NCI-H2029 treated with DMSO at 0.1 percent for 48 hours (cell line): ENCODE results near the gene MTOR.
"Not testable (repeated sequence)": the region's sequence is repeated elsewhere in the genome, so short reads cannot be mapped to it uniquely, and the experiment has no call there.

Source experiments
- DNase-seq: peaks from one replicate; lab custom pipeline; 2025; lab: John Stamatoyannopoulos, UW

MTOR gene

DNA sequence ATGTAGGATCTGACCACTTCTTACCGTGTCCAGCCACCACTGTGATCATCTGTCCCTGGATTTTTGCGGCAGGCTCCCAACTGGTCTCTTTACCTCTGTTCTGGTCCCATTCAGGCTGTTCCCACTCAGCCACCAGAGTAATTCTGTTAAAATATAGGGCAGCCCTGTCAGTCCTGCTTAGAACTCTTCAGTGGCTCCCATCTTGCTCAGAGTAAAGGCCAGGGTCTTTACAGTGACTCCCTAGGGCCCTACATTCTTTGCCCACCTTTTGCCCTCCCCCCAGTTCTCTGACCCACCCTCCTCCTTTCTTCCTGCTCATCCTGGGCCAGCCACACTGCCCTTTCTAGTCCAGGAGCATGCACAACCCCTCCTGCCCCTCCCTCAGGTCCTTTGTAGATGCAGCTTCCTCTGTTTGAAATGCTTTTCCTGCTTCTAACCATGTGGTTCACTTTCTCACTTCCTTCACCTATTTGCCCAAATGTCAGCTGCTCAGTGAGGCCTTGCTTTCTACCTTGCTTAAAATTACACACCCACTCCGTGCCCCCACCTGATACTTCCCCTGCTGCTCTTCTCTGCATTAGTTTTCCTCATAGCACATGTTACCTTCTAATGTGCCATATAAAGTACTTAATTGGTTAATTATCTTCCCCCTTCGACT lies 18.5 kb upstream of the MTOR start:
- DNase-seq, result no peak

DNA sequence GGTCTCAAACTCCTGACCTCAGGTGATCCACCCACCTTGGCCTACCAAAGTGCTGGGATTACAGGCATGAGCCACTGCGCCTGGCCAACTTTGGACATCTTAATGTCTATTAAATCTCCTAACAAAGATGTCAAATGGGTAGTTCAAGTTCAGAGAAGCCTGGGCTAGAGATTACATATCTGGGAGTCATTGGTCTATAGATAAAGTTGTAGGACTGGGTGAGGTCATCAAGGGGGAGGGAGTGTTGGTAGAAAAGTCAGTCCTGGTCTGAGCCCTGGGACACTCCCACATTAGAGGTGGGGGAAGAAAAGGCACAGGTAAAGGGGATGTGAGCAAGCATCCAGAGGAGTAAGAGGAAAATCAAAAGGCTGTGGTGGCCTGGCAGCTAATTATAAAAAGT lies 17.3 kb upstream of the MTOR start:
- no peak for DNase-seq

DNA sequence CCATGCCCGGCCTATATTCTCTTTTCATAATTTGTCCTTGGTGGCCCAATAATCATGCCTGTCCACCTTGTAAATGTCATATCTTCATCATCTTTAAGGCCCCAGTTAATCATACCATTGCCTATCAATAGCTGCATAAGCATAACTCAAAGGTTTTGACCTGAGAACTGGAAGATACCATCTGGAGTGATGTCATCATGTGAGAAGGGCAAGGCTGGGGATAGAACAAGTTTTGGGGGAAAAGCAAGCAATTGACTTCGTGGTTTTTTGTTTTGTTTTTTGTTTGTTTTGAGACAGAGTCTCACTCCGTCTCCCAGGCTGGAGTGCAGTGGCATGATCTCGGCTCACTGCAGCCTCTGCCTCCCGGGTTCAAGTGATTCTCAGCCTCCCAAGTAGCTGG lies 16.8 kb upstream of the MTOR start:
- DNase-seq, result no peak

DNA sequence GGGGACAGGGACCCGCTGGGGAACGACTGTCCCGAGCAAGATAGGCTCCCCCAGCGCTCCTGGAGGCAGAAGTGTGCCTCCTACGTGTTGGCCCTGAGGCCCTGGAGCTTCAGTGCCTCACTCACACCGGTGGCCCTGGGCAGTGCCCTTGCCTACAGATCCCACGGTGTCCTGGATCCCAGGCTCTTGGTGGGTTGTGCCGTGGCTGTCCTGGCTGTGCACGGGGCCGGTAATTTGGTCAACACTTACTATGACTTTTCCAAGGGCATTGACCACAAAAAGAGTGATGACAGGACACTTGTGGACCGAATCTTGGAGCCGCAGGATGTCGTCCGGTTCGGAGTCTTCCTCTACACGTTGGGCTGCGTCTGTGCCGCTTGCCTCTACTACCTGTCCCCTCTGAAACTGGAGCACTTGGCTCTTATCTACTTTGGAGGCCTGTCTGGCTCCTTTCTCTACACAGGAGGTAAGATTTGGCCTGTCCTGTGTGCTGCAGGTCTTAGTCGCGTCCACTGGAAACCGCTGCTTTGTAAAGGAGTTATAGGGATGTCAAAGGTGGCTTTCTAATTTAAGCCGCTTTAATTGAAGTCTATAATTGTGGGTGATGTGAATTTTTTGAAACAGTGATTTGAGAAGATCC lies 11.4 kb upstream of the MTOR start:
- DNase-seq, result no peak

DNA sequence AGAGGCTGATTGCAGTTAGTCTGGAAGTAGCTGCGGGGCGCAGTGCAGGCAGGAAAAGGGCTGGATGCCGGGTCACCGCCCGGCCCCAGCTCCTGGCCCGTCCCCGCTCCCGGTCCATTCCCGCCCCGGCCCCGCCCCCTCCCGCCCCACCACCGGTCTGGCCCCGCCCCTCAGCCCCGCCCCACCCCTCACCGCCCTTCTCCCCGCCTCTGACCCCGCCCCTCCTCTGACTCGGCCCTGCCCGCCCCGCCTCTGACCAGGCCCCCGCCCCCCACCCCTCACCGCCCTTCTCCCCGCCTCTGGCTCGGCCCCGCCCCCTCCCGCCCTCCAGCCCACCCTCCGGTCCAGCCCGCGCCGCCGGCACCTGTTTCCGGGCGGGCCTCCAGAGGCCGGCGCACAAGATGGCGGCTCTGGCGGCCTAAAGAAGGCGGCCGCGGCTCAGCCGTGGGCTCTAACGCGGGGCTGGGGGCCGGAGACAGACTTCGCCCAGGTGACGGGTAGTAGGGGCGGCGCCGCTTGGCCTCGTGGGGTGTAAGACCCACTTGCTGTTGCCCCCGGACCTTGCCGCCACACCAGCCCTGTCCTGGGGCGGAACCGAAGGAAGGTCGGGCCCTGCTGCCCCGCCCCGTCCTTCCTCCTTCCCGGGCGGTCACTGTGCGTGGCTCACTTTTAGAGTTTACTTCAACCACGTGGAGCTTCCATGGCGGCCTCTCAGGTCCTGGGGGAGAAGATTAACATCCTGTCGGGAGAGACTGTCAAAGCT lies 10.7 kb upstream of the MTOR start, which contains the start of gene UBIAD1:
Gene UBIAD1 (plus strand): TSS at position 367 of the 763 bp plus-strand sequence. CDS start 334 bp downstream, at position 701.
- no peak for DNase-seq

DNA sequence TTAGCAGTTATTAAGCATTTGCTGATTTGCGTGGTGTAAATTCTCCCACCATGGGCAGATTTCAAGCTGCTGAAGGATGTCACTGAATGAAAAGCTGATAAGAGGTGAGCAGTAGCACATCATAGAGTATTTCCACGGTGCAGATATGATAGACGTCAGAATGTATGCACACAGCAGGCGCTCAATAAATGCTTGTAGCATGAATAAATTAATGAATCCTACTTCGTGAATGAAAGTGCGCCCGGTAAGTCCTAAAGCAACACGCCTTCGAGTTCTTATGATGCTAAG lies 10.1 kb upstream of the MTOR start:
- DNase-seq, result no peak

DNA sequence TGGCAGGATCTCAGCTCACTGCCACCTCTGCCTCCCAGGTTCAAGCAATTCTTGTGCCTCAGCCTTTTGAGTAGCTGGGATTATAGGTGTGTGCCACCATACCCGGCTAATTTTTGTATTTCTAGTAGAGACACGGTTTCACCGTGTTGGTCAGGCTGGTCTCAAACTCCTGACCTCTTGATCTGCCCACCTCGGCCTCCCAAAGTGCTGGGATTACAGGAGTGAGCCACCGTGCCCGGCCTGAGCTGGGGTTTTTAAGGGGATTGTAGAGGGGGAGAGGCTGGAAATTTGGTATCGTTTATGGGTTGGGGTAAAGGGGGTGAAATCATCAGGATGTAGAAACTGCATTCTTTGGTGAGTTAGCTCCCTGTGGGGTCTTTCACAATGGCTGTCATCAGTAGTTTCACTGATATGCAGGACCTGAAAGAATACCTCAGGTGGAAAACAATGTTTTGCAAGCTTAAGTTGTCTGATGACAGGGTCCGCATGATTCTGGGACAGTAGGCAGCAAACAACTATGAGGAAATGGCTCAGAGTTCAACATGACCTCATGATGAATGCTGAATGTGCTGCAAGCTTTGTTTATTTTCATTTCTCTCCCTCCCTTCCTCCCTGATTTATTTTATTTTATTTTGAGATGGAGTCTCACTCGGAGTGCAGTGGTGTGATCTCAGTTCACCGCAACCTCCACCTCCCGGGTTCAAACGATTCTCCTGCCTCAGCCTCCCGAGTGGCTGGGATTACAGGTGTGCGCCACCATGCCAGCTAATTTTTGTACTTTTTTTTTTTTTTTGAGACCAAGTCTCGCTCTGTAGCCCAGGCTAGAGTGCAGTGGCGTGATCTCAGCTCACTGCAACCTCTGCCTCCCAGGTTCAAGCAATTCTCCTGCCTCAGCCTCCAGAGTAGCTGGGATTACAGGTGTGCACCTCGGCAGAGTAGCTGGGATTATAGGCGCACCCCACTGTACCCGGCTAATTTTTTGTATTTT lies 5.3 kb upstream of the MTOR start:
- not testable (repeated sequence) for DNase-seq

DNA sequence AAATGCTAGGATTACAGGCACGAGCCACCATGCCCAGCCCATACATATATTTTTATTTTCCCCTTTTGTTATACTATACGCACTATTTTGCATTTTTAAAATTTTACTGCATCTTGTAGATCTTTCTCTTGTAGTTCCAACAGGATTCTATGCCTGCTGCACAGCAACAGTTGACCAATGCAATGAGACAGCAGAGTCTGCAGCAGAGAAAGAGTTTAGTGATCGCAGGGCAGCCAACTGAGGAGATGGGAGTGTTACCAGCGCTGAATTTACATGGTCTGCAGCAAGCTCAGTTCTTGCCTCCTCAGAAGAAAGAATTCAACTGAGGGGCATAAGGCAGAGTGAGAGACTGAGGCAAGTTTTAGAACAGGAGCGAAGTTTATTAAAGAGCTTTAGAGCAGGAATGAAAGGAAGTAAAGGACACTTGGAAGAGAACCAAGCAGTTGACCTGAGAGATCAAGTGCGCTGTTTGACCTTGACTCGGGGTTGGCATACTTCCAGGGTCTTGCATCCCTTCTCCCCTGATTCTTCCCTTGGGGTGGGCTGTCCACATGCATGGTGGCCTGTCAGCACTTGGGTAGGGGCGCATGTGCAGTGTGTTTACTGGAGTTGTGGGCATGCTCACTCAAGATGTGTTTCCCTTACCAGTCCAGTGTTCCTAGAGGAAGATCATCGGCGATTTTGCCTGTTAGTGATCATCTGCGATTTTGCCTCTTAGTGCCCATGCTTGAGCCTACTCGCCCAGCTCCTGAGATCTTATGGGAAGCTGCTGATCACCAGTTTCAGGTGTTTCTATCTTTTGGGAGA lies 4.1 kb upstream of the MTOR start:
- no peak for DNase-seq

DNA sequence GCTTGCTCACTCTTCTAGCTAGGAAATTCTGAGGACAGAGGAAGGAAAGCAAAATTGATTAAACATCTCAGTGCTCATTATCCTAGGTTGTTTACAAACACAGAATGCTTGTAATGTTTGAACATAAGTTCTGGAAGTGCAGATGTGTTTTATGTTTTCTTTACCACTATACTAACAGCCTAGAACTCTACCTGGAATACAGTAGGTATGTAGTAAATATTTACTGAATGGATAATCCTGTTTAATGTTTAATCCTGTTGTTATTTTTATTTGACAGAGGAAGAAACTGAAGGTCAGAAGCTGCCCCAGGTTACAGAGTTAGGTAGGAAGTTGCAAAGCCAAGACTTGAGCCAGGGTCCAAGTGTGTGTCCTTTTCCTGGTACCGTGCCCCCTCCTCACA lies 6.1 kb downstream of the MTOR start:
- no peak for DNase-seq

DNA sequence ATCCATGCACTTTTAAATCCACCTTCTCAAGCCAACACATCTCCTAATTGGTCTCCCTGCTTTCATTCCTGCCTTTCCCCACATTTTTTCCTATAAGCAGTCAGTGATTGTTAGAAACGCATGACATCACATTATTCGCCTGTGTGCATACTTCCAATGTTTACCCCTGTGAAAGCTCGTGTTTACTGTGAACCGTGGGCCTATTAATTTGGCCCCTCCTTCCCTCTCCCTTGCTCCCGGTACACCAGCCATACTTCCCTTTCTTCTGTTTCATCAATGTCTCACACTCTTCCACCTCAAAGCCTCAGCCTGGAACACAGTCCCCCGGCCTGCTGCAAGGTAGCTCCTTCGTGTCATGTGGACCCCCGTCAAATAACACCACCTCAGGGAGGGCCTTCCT lies 9.1 kb downstream of the MTOR start:
- DNase-seq, result no peak

DNA sequence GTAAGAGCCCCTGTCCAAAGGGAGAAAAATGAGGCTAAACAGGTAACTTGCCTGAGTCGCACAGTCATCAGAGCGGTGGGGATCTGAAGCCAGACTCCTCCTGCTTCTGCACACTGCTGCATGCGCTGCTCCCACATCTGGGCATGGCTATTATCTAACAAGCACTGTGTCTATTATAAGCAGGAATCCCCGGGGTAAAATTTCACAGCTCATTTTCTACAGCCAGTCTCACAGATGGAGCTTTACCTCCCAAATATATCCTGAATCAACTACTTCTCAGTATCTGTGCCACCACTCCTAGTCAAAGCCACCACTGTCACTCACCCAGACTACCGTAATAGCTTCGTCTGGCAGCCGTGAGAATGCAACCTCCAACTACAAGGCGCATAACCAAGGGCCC lies 9.8 kb downstream of the MTOR start:
- no peak for DNase-seq

DNA sequence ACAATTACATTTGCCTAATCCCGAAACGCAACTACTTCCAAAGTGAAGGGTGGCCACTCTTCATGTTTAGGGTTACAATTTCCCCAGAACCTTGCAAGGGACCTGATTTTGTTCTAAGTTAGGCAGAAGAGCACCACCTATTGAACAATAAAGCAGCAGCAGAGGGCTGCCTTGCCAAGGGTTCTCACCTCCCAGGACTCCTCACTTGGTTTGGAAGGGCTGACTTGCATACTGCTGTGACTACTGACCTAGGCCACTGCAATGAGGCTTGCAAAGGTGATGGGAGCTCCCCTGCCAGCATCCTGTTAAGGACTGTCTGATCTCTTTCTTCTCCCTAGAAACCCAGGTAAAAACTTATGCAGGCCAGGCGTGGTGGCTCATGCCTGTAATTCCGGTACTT lies 14.2 kb downstream of the MTOR start:
- no peak for DNase-seq

DNA sequence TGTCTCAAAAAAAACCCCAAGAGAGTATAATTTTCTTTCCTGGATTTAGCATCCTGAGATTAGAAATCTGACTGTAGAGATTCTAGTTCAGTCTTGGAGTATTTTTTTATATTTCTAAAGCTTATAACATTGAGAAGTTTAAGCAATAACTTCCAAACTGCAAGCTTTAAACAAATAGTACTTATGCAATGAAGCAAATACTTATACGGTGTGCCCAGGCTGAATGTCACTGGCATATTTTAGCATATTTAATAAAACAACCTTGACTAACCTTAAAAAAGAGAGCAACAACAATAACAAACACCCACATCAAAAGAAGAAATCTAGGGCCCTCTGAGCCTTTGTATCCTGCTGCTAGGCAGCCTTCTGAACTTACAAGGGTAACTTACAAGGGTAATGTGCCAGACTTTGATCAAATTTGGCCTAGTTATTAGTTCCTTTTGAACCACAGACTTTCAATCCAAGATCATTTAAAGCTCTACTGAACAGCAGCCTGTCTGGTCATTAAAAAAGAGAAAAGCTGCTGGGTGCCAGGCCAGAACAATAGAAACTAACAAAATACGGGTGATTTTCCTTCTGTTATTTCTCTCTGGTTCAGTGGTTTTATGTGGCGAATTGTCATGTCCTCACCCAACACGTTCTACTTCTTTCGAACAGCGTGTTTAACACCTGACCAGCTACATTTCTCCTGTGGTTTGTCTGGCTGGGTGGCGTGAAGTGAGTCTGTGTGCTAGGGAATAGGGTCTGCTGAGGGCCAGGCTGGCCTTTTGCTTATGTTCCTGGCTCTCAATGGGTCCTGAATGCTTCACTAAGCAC lies 16.2 kb downstream of the MTOR start:
- no peak for DNase-seq

DNA sequence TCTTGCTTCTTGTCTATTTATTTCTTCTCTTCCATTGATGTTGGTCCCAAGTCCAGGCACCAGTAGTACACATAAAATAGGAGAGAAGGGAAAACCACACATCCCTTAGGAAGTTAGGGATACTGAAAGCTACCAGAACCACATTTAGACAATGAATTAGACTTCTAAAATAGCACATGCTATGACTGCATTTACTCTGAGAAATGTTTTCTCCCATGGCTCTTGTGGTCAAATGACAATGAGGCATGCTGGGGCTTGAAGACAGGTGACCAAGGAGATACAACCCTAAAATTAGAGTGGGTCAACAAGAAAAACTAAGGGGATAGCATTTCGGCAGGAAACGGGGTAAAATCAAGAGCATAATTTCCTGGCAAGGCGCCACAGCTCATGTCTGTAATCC lies 17.1 kb downstream of the MTOR start:
- no peak for DNase-seq

DNA sequence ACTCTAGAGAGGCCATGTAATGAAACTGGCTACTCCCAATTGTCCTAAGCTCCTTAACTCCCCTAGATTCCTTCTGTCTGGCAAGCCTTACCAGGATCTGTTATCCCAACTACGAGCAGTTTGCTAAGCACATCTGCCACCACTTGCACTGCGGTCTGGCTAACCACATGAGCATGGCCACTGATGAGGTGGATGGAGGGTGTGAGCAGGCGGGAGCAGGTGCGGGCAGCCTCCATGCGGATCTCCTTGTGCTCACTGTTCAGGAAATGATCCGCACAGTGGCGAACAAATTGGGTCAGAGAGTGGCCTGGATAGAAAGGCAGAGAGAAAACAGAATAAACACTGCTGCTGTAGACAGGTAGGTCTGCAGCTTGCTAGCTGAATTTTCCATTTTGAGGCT lies 24.0 kb downstream of the MTOR start:
- DNase-seq, result no peak

DNA sequence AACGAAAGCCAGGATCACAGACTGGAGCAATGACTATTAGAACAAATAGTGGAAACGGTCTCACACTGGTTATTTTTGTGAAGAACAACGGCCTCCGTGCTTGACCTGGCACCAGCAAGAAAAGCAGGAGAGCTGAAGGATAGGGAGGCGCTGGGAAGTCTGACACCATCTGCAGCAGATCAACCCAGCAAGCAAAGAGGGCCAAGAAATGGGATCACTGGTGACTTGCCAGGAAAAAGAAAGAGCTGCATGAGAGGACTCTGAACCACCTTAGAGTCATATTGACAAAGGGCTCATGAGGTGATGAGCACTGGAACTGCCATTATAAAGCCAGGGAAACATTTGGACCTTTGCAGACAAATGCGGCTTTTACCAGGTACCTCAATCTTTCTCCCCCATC lies 25.0 kb downstream of the MTOR start:
- no peak for DNase-seq

DNA sequence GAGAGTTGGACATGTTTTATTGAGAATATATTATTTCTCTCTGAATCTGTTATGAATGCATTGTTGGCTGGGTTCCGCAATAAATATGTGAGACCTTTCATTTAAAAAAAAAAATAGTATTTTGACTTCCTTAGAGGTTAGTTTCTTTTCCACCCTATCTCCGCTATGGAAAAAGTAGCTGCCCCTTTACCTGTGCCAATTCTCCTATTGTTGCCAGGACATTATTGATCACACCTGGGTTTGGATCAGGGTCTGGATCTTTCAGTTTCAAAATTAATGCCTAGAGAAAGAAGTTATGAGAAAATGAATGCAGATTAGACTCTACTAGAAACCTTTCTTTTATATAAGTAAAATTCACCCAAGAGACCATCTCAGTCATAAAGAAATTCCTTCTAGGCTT lies 29.1 kb downstream of the MTOR start:
- no peak for DNase-seq

DNA sequence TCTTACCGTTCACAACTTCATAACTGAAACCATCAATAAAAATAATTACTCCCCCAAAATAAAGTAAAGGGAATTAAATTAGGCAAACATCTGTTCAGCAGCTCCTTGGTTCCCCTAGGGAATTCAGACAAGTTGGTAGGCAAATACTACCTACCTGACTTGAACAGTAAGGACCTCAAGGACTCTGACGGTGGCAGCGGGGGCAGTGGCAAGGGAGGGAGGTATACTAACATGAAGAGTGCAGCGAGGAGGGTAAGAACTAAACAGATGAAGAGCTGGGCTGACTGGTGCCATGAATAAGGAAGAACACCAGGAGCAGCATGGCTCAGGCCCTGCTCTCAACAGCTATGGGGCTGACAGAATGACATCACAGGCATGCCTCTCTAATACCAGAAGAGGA lies 33.1 kb downstream of the MTOR start:
- DNase-seq, result no peak

DNA sequence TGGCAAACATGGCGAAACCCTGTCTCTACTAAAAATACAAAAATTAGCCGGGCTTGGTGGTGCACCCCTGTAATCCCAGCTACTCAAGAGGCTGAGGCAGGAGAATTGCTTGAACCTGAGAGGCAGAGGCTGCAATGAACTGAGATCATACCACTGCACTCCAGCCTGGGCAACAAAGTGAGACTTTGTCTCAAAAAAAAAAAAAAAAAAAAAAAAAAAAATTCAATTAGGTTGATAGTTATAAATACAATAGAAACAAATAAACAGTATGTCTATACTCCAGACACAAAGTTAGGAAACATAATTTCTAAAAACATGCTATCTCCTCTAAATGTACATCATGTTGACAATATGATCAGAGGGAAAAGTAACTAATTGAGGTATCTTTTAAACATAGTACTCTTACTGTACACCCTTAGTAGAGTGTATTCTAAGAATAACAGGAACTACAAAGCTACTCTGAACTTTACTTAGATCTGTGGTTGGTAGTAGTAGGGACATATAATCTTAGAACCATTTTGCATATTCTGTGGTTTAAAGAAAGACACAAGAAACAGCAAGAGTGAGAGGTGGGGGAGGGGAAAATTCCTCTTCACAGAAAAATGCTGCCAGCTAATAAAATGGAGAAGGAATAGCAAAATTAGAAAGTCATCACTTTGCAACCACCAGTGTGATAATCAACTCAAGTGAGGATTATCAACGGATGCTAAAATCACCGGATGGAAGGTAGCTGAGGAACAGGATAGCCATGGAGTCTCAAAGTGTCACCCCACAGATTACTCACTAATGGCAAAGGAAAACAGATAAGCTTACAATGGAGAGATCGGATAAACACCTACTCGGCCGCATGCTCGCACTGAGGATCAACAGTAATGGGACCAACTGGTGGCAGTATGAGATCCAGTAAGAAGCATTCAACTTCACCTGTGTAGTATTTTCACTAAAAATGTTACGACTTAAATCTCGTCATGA lies 35.0 kb downstream of the MTOR start:
- DNase-seq, result no peak
